IPS-20b (cell line): ENCODE data around the gene SLC2A14.
"Not testable (repeated sequence)": the region's sequence is repeated elsewhere in the genome, so short reads cannot be mapped to it uniquely, and the experiment has no call there.

ENCODE experiments used
- H3K27ac ChIP-seq: one replicate; pipeline ENCODE4 v1.5.1; 2013; ENCODE audit warnings: low read length
- H3K27me3 ChIP-seq: 2 replicates; pipeline ENCODE4 v1.6.1; 2013; ENCODE audit warnings: mild to moderate bottlenecking, low read length, inconsistent platforms; ENCODE audit not compliant: insufficient read depth
- H3K36me3 ChIP-seq: 2 replicates; pipeline ENCODE4 v1.6.1; 2013; ENCODE audit warnings: low read depth, mild to moderate bottlenecking, inconsistent platforms, low read length, moderate library complexity; ENCODE audit not compliant: insufficient read depth
- H3K4me1 ChIP-seq: 2 replicates; pipeline ENCODE4 v1.6.1; 2013; ENCODE audit warnings: mild to moderate bottlenecking, control low read depth, inconsistent platforms, low read length, moderate library complexity; ENCODE audit not compliant: insufficient read depth
- H3K4me3 ChIP-seq: 2 replicates; pipeline ENCODE4 v1.5.1; 2013; ENCODE audit warnings: mild to moderate bottlenecking, low read length, inconsistent platforms
- H3K9ac ChIP-seq: 2 replicates; pipeline ENCODE4 v1.6.1; 2013; ENCODE audit warnings: low read depth, mild to moderate bottlenecking, inconsistent platforms, low read length, moderate library complexity
- H3K9me3 ChIP-seq: 2 replicates; pipeline ENCODE4 v1.6.1; 2013; ENCODE audit warnings: mild to moderate bottlenecking, low read depth, low read length, inconsistent platforms; ENCODE audit not compliant: insufficient read depth

SLC2A14 gene

GRCh38 chr12:7843583-7843982 lies 29.1 kb downstream of the SLC2A14 start:
- not testable (repeated sequence) for H3K36me3 ChIP-seq, H3K27me3 ChIP-seq, H3K9me3 ChIP-seq, H3K9ac ChIP-seq, H3K27ac ChIP-seq, H3K4me3 ChIP-seq
- peaks cover 20% of the 10 kb centered on the region for H3K4me1 ChIP-seq

- H3K4me1 ChIP-seq = peaks cover 20% of the 10 kb centered on the region
- H3K27ac ChIP-seq, H3K4me3 ChIP-seq, H3K27me3 ChIP-seq, H3K36me3 ChIP-seq, H3K9me3 ChIP-seq, H3K9ac ChIP-seq: not testable (repeated sequence)
Measured at GRCh38 chr12:7843149-7843548, 29.6 kb downstream of the SLC2A14 start.

- H3K9me3 ChIP-seq, H3K4me3 ChIP-seq, H3K36me3 ChIP-seq, H3K27ac ChIP-seq, H3K9ac ChIP-seq, H3K27me3 ChIP-seq: not testable (repeated sequence)
- peaks cover 17% of the 10 kb centered on the region for H3K4me1 ChIP-seq
Measured at GRCh38 chr12:7842444-7842843, 30.3 kb downstream of the SLC2A14 start.

GRCh38 chr12:7839848-7840247 lies 32.9 kb downstream of the SLC2A14 start:
- not testable (repeated sequence) for H3K4me3 ChIP-seq

GRCh38 chr12:7839226-7839625 lies 33.5 kb downstream of the SLC2A14 start:
- not testable (repeated sequence) for H3K9me3 ChIP-seq, H3K36me3 ChIP-seq, H3K9ac ChIP-seq, H3K27me3 ChIP-seq, H3K4me1 ChIP-seq, H3K27ac ChIP-seq, H3K4me3 ChIP-seq

More at GRCh38 chr12:7839848-7840247, 32.9 kb downstream of the SLC2A14 start:
- H3K9ac ChIP-seq, H3K36me3 ChIP-seq, H3K4me1 ChIP-seq, H3K27me3 ChIP-seq, H3K9me3 ChIP-seq, H3K27ac ChIP-seq: not testable (repeated sequence)

- H3K9ac ChIP-seq = no peak overlapping the region
- H3K4me3 ChIP-seq = no peak overlapping the region
- H3K27me3 ChIP-seq = no peaks in the 10 kb centered on the region
- peaks cover 2% of the 10 kb centered on the region; the same call in 1 of the 2 replicates for H3K4me1 ChIP-seq
- no peaks in the 10 kb centered on the region for H3K36me3 ChIP-seq
- no peaks in the 10 kb centered on the region for H3K9me3 ChIP-seq
- H3K27ac ChIP-seq = no peak overlapping the region
Measured at GRCh38 chr12:7837366-7837765, 35.3 kb downstream of the SLC2A14 start.

- Histone ChIP-seq H3K4me3 (no peak overlapping the region), H3K9me3 (no peaks in the 10 kb centered on the region), H3K36me3 (no peaks in the 10 kb centered on the region), H3K27me3 (no peaks in the 10 kb centered on the region), H3K4me1 (0 out of 2 replicates have a peak, but pooled peaks cover 3% of the 10 kb centered on the region), H3K27ac (no peak overlapping the region), H3K9ac (no peak overlapping the region)
Measured at GRCh38 chr12:7835766-7836165, 36.9 kb downstream of the SLC2A14 start.

- H3K9ac ChIP-seq = no peak overlapping the region
- H3K9me3 ChIP-seq = no peaks in the 10 kb centered on the region
- H3K4me3 ChIP-seq = no peak overlapping the region
- no peak overlapping the region for H3K27ac ChIP-seq
- 0 out of 2 replicates have a peak, but pooled peaks cover 3% of the 10 kb centered on the region for H3K4me1 ChIP-seq
- no peaks in the 10 kb centered on the region for H3K36me3 ChIP-seq
- no peaks in the 10 kb centered on the region for H3K27me3 ChIP-seq
Measured at GRCh38 chr12:7835116-7835515, 37.6 kb downstream of the SLC2A14 start.

GRCh38 chr12:7834701-7835100 lies 38.0 kb downstream of the SLC2A14 start:
- Histone ChIP-seq H3K27ac (no peak overlapping the region), H3K4me3 (no peak overlapping the region), H3K27me3 (no peaks in the 10 kb centered on the region), H3K9me3 (no peaks in the 10 kb centered on the region), H3K9ac (no peak overlapping the region), H3K4me1 (0 out of 2 replicates have a peak, but pooled peaks cover 3% of the 10 kb centered on the region), H3K36me3 (no peaks in the 10 kb centered on the region)

GRCh38 chr12:7833831-7834230 lies 38.9 kb downstream of the SLC2A14 start:
- Histone ChIP-seq H3K27me3 (no peaks in the 10 kb centered on the region), H3K27ac (no peak overlapping the region), H3K4me1 (0 out of 2 replicates have a peak, but pooled peaks cover 3% of the 10 kb centered on the region), H3K36me3 (no peaks in the 10 kb centered on the region), H3K9me3 (no peaks in the 10 kb centered on the region), H3K4me3 (no peak overlapping the region), H3K9ac (no peak overlapping the region)

- H3K27me3 ChIP-seq, H3K27ac ChIP-seq, H3K36me3 ChIP-seq: not testable (repeated sequence)
Measured at GRCh38 chr12:7833201-7833600, 39.5 kb downstream of the SLC2A14 start.

GRCh38 chr12:7832059-7832696 lies 40.5 kb downstream of the SLC2A14 start:
- Histone ChIP-seq H3K36me3 (no peaks in the 10 kb centered on the region), H3K4me3 (no peak overlapping the region), H3K27me3 (no peaks in the 10 kb centered on the region), H3K9me3 (no peaks in the 10 kb centered on the region), H3K9ac (no peak overlapping the region), H3K4me1 (0 out of 2 replicates have a peak, but pooled peaks cover 3% of the 10 kb centered on the region), H3K27ac (no peak overlapping the region)

More at GRCh38 chr12:7833201-7833600, 39.5 kb downstream of the SLC2A14 start:
- not testable (repeated sequence) for H3K9ac ChIP-seq, H3K9me3 ChIP-seq, H3K4me1 ChIP-seq, H3K4me3 ChIP-seq
